ENCODE data around the gene SMG7. TPM values are rescaled to one million over a fixed set of nuclear protein-coding genes. Genes with fewer than 3 reads are reported as not detected.

SMG7 gene
- total RNA-seq, 4 donors from 2014 or later, result 27.7 to 34.7 (median 32.7) TPM

DNA sequence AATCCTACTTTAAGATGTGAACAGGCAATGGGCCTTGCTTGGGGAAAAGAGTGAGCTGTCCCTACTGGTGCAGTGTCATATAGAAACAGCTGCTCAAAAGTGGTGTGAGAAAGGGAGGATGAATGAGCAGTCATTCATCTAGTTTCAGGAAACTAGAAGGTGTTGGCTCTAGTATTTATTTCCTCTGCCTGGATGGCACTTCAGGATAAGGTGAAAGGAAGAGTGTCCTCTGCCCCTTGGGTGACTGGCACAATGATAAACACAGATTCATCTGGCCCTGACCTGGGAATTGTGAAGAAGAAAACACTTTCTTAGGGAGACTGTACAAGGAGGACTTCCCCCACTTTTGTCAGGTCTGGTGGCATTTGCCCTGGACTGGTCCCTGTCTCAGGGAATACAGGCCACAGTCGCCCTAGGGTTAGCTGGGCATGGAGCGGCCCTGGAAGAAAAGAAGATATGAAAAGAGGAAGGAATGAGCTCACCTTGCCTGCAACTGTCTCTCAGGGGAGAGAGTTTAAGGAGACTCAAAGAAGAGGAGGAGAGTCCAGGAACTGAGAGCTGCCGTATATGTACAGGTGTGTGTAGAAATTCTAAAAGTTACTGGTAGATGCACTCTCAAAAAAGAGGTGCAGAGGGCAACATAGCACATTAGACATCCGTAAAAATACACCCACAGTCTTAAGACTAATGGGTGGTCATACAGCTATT, 40.3 kb upstream of the SMG7 start:
- intact Hi-C loops (cut with DNase I), result no loop called here
- Histone ChIP-seq H3K27me3 (no peaks in the 10 kb centered on the region), H3K36me3 (no peaks in the 10 kb centered on the region), H3K4me1 (no peaks in the 10 kb centered on the region), H3K4me3 (no peak overlapping the region), H3K27ac (replicated peaks in 1 of 4) (no peak overlapping the region), H3K9me3 (no peaks in the 10 kb centered on the region)
- 92% methylated on average over 4 of the region's 4 CpGs for WGBS
- TF ChIP-seq POLR2A (IDR thresholded peaks at IDR 0.05; ENCODE audit: low read depth), result no peak
- DNase-seq (ENCODE audit: extremely low spot score), result no peak

DNA sequence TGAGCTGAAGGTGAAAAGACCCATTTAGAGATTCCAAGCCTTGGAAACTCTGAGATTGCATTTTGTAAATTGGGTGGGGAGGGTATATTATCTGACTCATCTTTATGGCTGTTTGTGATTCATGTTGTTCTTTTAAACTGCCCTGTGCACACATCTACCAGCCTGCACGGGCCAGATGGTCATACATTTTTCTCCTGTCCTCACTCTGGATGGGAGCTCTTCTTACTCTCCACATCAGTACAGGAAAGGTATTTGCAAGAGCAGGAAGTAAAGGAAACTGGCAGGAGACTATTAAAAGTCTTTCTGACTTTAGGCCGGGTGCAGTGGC, 39.8 kb upstream of the SMG7 start:
- Histone ChIP-seq H3K4me3 (no peak overlapping the region), H3K9me3 (no peaks in the 10 kb centered on the region), H3K27ac (replicated peaks in 1 of 4) (no peak overlapping the region), H3K4me1 (no peaks in the 10 kb centered on the region), H3K27me3 (no peaks in the 10 kb centered on the region), H3K36me3 (no peaks in the 10 kb centered on the region)
- DNase-seq (ENCODE audit: extremely low spot score), result no peak
- TF ChIP-seq POLR2AphosphoS5 (IDR thresholded peaks at IDR 0.05), result no peak
- no peak for TF ChIP-seq EP300 (IDR thresholded peaks at IDR 0.05)
- TF ChIP-seq POLR2A (IDR thresholded peaks at IDR 0.05; ENCODE audit: low read depth), result no peak
- TF ChIP-seq, protein P1, sequence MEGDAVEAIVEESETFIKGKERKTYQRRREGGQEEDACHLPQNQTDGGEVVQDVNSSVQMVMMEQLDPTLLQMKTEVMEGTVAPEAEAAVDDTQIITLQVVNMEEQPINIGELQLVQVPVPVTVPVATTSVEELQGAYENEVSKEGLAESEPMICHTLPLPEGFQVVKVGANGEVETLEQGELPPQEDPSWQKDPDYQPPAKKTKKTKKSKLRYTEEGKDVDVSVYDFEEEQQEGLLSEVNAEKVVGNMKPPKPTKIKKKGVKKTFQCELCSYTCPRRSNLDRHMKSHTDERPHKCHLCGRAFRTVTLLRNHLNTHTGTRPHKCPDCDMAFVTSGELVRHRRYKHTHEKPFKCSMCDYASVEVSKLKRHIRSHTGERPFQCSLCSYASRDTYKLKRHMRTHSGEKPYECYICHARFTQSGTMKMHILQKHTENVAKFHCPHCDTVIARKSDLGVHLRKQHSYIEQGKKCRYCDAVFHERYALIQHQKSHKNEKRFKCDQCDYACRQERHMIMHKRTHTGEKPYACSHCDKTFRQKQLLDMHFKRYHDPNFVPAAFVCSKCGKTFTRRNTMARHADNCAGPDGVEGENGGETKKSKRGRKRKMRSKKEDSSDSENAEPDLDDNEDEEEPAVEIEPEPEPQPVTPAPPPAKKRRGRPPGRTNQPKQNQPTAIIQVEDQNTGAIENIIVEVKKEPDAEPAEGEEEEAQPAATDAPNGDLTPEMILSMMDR (IDR thresholded peaks at IDR 0.05), result no peak
- intact Hi-C loops (cut with DNase I), result no loop called here
- 87% methylated on average over 2 of the region's 2 CpGs for WGBS

DNA sequence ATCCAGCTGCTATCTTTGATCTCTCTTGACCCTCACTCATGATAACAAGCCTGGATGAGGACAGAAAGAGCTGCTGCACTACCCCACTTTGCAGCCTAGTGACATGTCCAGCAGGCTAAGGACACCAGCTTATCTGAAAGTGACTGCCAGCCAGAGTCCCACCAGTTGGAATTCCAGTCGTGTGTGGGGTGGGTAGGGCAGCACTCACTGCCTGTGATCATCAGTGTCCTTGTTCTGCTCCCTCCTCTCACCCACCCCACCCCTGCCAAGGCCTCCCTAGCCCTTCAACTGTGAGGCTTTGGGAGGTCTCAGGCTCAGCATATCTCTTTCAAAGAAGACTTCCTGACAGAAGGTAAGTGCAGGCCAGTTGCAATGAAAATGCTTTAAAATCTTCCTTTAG, 38.6 kb upstream of the SMG7 start:
- Histone ChIP-seq H3K4me1 (no peaks in the 10 kb centered on the region), H3K27me3 (no peaks in the 10 kb centered on the region), H3K27ac (replicated peaks in 1 of 4) (no peak overlapping the region), H3K9me3 (no peaks in the 10 kb centered on the region), H3K36me3 (no peaks in the 10 kb centered on the region), H3K4me3 (no peak overlapping the region)
- DNase-seq (ENCODE audit: extremely low spot score), result no peak
- intact Hi-C loops (cut with DNase I), result no loop called here
- TF ChIP-seq, protein P1 (IDR thresholded peaks at IDR 0.05), result no peak
- TF ChIP-seq EP300 (IDR thresholded peaks at IDR 0.05) (no peak), POLR2A (IDR thresholded peaks at IDR 0.05; ENCODE audit: low read depth) (no peak), POLR2AphosphoS5 (IDR thresholded peaks at IDR 0.05) (no peak)
- WGBS, result 33% methylated on average over 1 of the region's 1 CpG

DNA sequence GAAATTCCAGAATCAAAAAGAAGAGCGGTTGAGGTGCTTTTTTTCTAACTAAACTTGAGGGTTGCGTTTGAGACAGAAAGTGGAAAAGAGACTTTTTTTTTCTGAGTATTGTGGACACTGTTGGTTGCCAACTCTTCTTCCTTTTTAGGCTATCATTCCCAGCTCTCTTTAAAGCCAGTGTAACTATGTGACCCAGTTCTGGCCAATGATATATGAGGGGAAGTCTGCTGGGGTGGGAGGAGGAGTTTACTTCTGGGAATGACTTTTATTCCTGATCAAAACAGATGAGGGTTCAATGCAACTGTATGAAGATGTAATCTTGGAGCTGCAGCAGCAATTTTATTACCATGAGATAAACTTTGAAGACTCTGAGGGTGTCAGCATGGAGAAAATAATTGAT, 36.8 kb upstream of the SMG7 start:
- intact Hi-C loops (cut with DNase I), result no loop called here
- H3K36me3 ChIP-seq, result no peaks in the 10 kb centered on the region
- no peak overlapping the region for H3K27ac ChIP-seq (replicated peaks in 1 of 4)
- H3K4me1 ChIP-seq, result no peaks in the 10 kb centered on the region
- no peaks in the 10 kb centered on the region for H3K9me3 ChIP-seq
- whole genome bisulfite sequencing, result 77% methylated on average over 2 of the region's 2 CpGs
- no peak for DNase-seq (ENCODE audit: extremely low spot score)
- TF ChIP-seq, protein P1 (IDR thresholded peaks at IDR 0.05), result no peak
- no peak for TF ChIP-seq POLR2AphosphoS5 (IDR thresholded peaks at IDR 0.05)
- TF ChIP-seq EP300 (IDR thresholded peaks at IDR 0.05), result no peak
- TF ChIP-seq POLR2A (IDR thresholded peaks at IDR 0.05; ENCODE audit: low read depth), result no peak
- no peaks in the 10 kb centered on the region for H3K27me3 ChIP-seq
- no peak overlapping the region for H3K4me3 ChIP-seq

- no peak for DNase-seq (ENCODE audit: extremely low spot score)
- Histone ChIP-seq H3K4me3 (no peak overlapping the region), H3K4me1 (no peaks in the 10 kb centered on the region), H3K9me3 (no peaks in the 10 kb centered on the region), H3K27ac (replicated peaks in 1 of 4) (no peak overlapping the region), H3K36me3 (no peaks in the 10 kb centered on the region), H3K27me3 (no peaks in the 10 kb centered on the region)
- TF ChIP-seq POLR2A (IDR thresholded peaks at IDR 0.05; ENCODE audit: low read depth) (no peak), POLR2AphosphoS5 (IDR thresholded peaks at IDR 0.05) (no peak), EP300 (IDR thresholded peaks at IDR 0.05) (no peak)
- TF ChIP-seq, protein P1 (IDR thresholded peaks at IDR 0.05), result no peak
- intact Hi-C loops (cut with DNase I), result no loop called here
- WGBS, result 84% methylated on average over 2 of the region's 2 CpGs
Observed at GRCh38 chr1:183438060-183438459, 34.2 kb upstream of the SMG7 start.

Measured in esophagus muscularis mucosa (tissue), 4 donors.